ENCODE data around the gene MTUS2.

The MTUS2 gene

DNA sequence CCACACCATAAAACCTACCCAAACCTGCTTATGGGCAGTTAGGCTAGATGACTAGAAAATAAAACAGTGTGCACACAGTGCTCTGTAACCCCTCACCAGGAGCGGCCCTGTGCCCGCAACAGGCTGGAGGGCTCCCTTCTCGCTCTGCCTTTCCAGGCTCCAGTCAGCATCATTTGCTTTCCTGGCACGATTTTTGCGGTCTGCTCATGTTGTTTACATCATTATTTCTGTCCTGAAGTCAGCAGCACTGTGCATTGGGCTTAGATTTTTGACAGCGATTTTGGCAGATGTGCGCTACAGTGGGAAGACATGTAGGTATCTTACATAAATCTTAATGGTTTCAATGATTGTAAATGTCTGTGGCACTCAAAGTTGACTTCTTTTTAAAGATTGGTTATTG, 344.0 kb downstream of the MTUS2 start:
- H3K36me3 ChIP-seq (ENCODE audit: control insufficient read depth, insufficient read depth, low read length) = no peaks in the 10 kb centered on the region
- no peaks in the 10 kb centered on the region for H3K4me1 ChIP-seq (ENCODE audit: control insufficient read depth, insufficient read depth, low read length, poor library complexity, severe bottlenecking)
- H3K4me3 ChIP-seq (ENCODE audit: insufficient read depth, low read depth, low read length, poor library complexity, severe bottlenecking) = no peak overlapping the region

DNA sequence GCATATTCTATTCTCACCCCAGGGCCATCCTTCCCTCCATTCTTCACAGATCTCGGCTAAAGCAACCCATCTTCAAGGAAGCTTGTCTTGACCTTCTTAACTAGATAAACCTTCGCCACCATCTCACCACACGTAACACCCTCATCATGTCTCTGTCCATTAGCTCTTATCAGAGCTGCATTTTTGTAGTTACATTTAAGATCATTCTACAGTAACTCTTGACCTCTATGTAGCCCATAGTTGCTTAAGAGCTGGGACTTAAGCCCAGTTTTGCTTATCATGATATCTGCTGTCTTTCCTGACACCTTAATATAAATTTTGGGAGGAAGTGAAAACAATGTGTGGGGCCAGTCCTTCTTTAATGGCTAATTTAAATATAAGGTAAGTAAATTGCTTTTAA, 345.1 kb downstream of the MTUS2 start:
- DNase-seq = no peak
- Histone ChIP-seq H3K36me3 (ENCODE audit: control insufficient read depth, insufficient read depth, low read length) (no peaks in the 10 kb centered on the region), H3K9me3 (ENCODE audit: control insufficient read depth, low read length) (no peaks in the 10 kb centered on the region), H3K27me3 (replicated peaks; ENCODE audit: control insufficient read depth, insufficient read depth, low read length, poor library complexity, severe bottlenecking) (no peaks in the 10 kb centered on the region), H3K4me1 (ENCODE audit: control insufficient read depth, insufficient read depth, low read length, poor library complexity, severe bottlenecking) (no peaks in the 10 kb centered on the region), H3K27ac (ENCODE audit: insufficient read depth, low read length, poor library complexity, severe bottlenecking) (no peak overlapping the region), H3K4me3 (ENCODE audit: insufficient read depth, low read depth, low read length, poor library complexity, severe bottlenecking) (no peak overlapping the region)

More for the DNA sequence above, 344.0 kb downstream of the MTUS2 start:
- no peaks in the 10 kb centered on the region for H3K27me3 ChIP-seq (replicated peaks; ENCODE audit: control insufficient read depth, insufficient read depth, low read length, poor library complexity, severe bottlenecking)
- DNase-seq = no peak
- no peak overlapping the region for H3K27ac ChIP-seq (ENCODE audit: insufficient read depth, low read length, poor library complexity, severe bottlenecking)
- H3K9me3 ChIP-seq (ENCODE audit: control insufficient read depth, low read length) = no peaks in the 10 kb centered on the region

DNA sequence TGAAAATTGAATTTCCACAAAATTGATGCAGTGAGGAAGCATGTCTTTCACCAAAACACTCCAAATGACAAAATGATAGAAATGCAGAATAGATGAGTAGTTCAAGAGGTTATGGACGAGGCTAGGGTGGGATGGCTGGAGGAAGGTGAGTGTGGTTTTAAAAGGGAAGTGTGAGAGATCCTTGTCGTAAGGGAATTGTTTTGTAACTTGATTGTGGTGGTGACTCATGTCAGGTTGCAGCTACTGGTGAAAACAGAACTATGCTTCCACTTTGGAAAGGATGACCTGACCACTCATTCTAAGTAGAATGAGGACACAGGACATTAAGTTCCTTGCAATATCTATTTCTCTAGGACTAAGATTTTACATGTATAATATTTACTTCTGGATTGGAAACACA, 345.7 kb downstream of the MTUS2 start:
- no peaks in the 10 kb centered on the region for H3K36me3 ChIP-seq (ENCODE audit: control insufficient read depth, insufficient read depth, low read length)
- no peaks in the 10 kb centered on the region for H3K4me1 ChIP-seq (ENCODE audit: control insufficient read depth, insufficient read depth, low read length, poor library complexity, severe bottlenecking)
- H3K27me3 ChIP-seq (replicated peaks; ENCODE audit: control insufficient read depth, insufficient read depth, low read length, poor library complexity, severe bottlenecking) = no peaks in the 10 kb centered on the region
- no peak overlapping the region for H3K4me3 ChIP-seq (ENCODE audit: insufficient read depth, low read depth, low read length, poor library complexity, severe bottlenecking)
- no peak for DNase-seq
- no peaks in the 10 kb centered on the region for H3K9me3 ChIP-seq (ENCODE audit: control insufficient read depth, low read length)
- H3K27ac ChIP-seq (ENCODE audit: insufficient read depth, low read length, poor library complexity, severe bottlenecking) = no peak overlapping the region

DNA sequence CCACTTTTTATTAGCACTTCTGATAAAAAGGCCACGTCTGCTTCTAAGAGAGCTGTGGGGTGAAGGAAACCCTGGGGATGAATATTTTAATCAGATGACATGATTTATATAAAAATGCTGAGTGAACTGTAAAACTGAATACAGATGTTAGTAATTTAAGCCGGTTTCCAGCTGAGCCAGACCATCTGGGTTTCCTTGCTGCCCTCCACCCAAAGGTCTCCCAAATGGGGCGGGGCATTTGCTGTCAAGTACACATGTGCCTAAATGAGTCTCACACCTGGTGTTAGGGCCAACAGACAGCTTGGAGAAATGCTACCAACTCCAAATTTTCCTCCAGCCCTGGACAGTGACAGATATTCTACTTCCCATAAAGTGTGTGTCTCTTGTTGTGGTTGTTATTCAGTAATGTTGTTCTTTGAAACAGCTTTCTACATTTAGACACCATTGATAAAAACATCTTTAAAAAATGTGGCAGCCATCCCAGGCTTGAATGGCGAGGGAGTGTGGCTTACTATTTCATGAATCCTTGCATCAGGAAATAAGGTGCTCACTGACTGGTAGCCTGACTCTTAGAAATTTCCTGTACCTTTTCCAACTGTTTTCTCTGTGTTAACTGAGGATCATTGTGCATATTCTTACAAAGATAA, 350.4 kb downstream of the MTUS2 start:
- Histone ChIP-seq H3K36me3 (ENCODE audit: control insufficient read depth, insufficient read depth, low read length) (no peaks in the 10 kb centered on the region), H3K27me3 (replicated peaks; ENCODE audit: control insufficient read depth, insufficient read depth, low read length, poor library complexity, severe bottlenecking) (no peaks in the 10 kb centered on the region), H3K4me3 (ENCODE audit: insufficient read depth, low read depth, low read length, poor library complexity, severe bottlenecking) (no peak overlapping the region), H3K4me1 (ENCODE audit: control insufficient read depth, insufficient read depth, low read length, poor library complexity, severe bottlenecking) (no peaks in the 10 kb centered on the region), H3K27ac (ENCODE audit: insufficient read depth, low read length, poor library complexity, severe bottlenecking) (no peak overlapping the region), H3K9me3 (ENCODE audit: control insufficient read depth, low read length) (no peaks in the 10 kb centered on the region)
- DNase-seq = no peak

DNA sequence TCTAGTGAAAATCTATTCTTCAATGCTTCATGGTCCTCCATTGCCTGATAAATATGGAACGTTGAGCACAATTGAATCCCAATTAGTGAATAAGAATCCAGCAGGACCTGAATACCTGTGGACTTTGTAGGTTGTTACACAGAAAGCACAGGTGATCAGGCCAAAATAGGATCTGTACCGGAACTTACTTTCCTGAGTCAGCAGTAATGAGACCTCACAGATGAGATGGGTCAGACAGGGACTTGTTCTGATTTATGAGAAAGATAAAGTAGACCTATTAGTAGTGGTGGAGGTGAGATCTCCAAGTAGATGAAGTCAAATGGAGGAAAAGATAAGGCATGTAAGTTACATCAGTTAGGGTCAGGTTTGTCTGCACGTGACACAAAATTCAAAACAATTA, 351.1 kb downstream of the MTUS2 start:
- Histone ChIP-seq H3K4me3 (ENCODE audit: insufficient read depth, low read depth, low read length, poor library complexity, severe bottlenecking) (no peak overlapping the region), H3K27me3 (replicated peaks; ENCODE audit: control insufficient read depth, insufficient read depth, low read length, poor library complexity, severe bottlenecking) (no peaks in the 10 kb centered on the region), H3K9me3 (ENCODE audit: control insufficient read depth, low read length) (no peaks in the 10 kb centered on the region), H3K4me1 (ENCODE audit: control insufficient read depth, insufficient read depth, low read length, poor library complexity, severe bottlenecking) (no peaks in the 10 kb centered on the region), H3K27ac (ENCODE audit: insufficient read depth, low read length, poor library complexity, severe bottlenecking) (no peak overlapping the region), H3K36me3 (ENCODE audit: control insufficient read depth, insufficient read depth, low read length) (no peaks in the 10 kb centered on the region)
- no peak for DNase-seq

DNA sequence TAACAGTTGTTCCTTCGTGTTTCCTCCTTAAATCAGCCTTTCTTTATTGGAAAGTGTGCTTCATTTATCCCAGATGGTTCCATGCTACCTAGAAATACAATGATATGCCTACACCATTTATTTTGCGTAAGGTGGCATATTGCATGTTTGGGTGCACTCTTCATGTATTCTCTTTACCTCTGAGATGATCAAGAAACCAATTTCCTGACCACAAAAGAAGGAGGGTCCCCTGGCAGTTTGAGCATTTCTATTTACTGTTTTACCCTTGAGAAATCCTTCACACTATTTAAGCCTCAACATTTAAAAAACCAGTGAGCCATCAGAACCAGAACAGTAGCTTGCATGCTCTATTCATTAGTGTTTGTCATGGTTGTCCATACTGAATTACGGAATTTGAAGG, 354.0 kb downstream of the MTUS2 start:
- no peak for DNase-seq
- no peak overlapping the region for H3K27ac ChIP-seq (ENCODE audit: insufficient read depth, low read length, poor library complexity, severe bottlenecking)
- no peaks in the 10 kb centered on the region for H3K4me1 ChIP-seq (ENCODE audit: control insufficient read depth, insufficient read depth, low read length, poor library complexity, severe bottlenecking)
- no peaks in the 10 kb centered on the region for H3K9me3 ChIP-seq (ENCODE audit: control insufficient read depth, low read length)
- no peaks in the 10 kb centered on the region for H3K36me3 ChIP-seq (ENCODE audit: control insufficient read depth, insufficient read depth, low read length)
- no peaks in the 10 kb centered on the region for H3K27me3 ChIP-seq (replicated peaks; ENCODE audit: control insufficient read depth, insufficient read depth, low read length, poor library complexity, severe bottlenecking)
- H3K4me3 ChIP-seq (ENCODE audit: insufficient read depth, low read depth, low read length, poor library complexity, severe bottlenecking) = no peak overlapping the region

DNA sequence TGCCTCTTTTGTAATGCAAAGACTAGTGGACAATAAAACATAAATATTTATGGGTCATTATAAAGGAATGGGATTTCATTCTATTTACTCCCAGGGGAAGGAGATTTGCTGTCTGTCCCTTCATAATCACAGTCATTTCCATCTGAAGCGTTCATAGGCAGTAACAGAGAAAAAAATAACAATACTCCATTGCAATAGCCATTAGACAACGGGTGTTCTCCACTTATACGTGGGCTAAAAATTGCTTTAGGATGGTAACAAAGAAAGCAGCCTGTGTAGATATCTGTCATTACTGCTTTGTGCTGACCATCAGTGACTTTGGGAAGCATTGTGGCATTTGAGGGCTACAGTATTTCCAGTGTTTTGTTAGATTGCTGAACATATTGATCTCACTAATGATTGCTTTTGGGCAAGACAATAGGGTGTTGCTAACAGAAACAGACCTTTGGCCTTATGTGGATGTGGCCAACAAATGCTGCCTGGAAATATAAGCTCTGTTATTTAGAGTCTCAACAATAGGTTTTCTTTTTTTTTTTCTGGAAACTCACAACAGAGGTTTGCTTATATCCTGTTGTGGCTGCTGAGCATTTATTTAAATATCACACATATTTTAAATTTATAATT, 355.2 kb downstream of the MTUS2 start:
- Histone ChIP-seq H3K4me3 (ENCODE audit: insufficient read depth, low read depth, low read length, poor library complexity, severe bottlenecking) (no peak overlapping the region), H3K36me3 (ENCODE audit: control insufficient read depth, insufficient read depth, low read length) (no peaks in the 10 kb centered on the region), H3K27me3 (replicated peaks; ENCODE audit: control insufficient read depth, insufficient read depth, low read length, poor library complexity, severe bottlenecking) (no peaks in the 10 kb centered on the region), H3K27ac (ENCODE audit: insufficient read depth, low read length, poor library complexity, severe bottlenecking) (no peak overlapping the region), H3K9me3 (ENCODE audit: control insufficient read depth, low read length) (no peaks in the 10 kb centered on the region), H3K4me1 (ENCODE audit: control insufficient read depth, insufficient read depth, low read length, poor library complexity, severe bottlenecking) (no peaks in the 10 kb centered on the region)
- DNase-seq = no peak

DNA sequence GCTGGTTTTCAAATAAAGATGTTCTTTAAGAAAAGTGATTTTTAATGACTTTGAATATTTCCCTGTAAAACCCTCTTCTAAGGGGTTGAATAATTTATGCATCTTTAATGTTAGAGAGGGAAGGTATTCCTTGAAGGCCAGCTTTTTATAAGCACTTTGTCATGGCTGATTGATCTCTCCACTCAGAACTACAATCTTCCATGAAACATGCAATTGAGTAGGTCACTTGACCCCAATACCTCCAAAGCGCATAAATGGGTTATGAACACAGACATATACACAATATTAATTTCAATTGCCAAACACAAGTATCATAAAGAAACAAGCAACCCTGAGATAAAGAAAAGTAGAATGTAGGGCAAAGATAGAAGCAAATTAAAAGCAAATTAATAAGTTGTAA, 359.9 kb downstream of the MTUS2 start:
- H3K36me3 ChIP-seq (ENCODE audit: control insufficient read depth, insufficient read depth, low read length) = no peaks in the 10 kb centered on the region
- H3K4me3 ChIP-seq (ENCODE audit: insufficient read depth, low read depth, low read length, poor library complexity, severe bottlenecking) = no peak overlapping the region
- no peak for DNase-seq
- no peaks in the 10 kb centered on the region for H3K27me3 ChIP-seq (replicated peaks; ENCODE audit: control insufficient read depth, insufficient read depth, low read length, poor library complexity, severe bottlenecking)
- no peak overlapping the region for H3K27ac ChIP-seq (ENCODE audit: insufficient read depth, low read length, poor library complexity, severe bottlenecking)
- no peaks in the 10 kb centered on the region for H3K4me1 ChIP-seq (ENCODE audit: control insufficient read depth, insufficient read depth, low read length, poor library complexity, severe bottlenecking)
- peaks cover 4% of the 10 kb centered on the region for H3K9me3 ChIP-seq (ENCODE audit: control insufficient read depth, low read length)

DNA sequence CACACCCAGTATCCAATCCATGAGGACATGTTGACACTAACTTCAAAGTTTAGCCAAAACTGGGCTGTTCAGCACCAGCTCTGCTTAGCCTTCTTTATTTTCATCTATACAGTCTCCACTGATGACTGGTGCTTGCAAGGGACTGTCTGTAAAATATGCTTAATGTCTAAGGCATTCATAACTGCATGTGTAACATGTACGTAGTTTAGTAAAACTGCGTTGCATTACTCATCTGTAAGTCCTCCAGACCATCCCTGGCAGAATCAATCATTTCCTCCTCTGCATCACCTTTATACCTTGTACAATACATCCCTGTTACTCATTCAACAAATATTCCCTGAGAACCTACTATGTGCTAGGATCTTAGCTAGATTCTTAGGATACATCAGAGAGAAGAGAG, 362.1 kb downstream of the MTUS2 start:
- Histone ChIP-seq H3K9me3 (ENCODE audit: control insufficient read depth, low read length) (peaks cover 4% of the 10 kb centered on the region), H3K27me3 (replicated peaks; ENCODE audit: control insufficient read depth, insufficient read depth, low read length, poor library complexity, severe bottlenecking) (no peaks in the 10 kb centered on the region), H3K4me3 (ENCODE audit: insufficient read depth, low read depth, low read length, poor library complexity, severe bottlenecking) (no peak overlapping the region), H3K4me1 (ENCODE audit: control insufficient read depth, insufficient read depth, low read length, poor library complexity, severe bottlenecking) (no peaks in the 10 kb centered on the region), H3K27ac (ENCODE audit: insufficient read depth, low read length, poor library complexity, severe bottlenecking) (no peak overlapping the region), H3K36me3 (ENCODE audit: control insufficient read depth, insufficient read depth, low read length) (no peaks in the 10 kb centered on the region)
- no peak for DNase-seq

DNA sequence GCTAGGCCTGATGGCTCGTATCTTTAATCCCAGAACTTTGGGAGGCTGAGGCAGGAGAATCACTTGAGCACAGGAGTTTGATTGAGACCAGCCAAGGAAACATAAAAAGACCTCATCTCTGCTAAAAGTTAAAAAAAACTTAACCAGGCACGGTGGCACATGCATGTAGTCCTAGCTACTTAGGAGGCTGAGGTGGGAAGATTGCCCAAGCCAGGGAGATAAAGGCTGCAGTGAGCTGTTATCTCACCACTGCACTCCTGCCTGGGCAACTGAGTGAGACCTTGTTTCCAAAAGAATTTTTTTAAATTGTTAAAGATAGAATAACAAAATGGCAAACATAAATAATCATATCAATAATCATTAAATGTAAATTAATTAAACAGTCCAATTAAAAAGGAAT, 365.8 kb downstream of the MTUS2 start:
- H3K27ac ChIP-seq (ENCODE audit: insufficient read depth, low read length, poor library complexity, severe bottlenecking) = no peak overlapping the region
- H3K4me1 ChIP-seq (ENCODE audit: control insufficient read depth, insufficient read depth, low read length, poor library complexity, severe bottlenecking) = no peaks in the 10 kb centered on the region
- no peak for DNase-seq
- no peak overlapping the region for H3K4me3 ChIP-seq (ENCODE audit: insufficient read depth, low read depth, low read length, poor library complexity, severe bottlenecking)
- H3K36me3 ChIP-seq (ENCODE audit: control insufficient read depth, insufficient read depth, low read length) = no peaks in the 10 kb centered on the region
- no peaks in the 10 kb centered on the region for H3K27me3 ChIP-seq (replicated peaks; ENCODE audit: control insufficient read depth, insufficient read depth, low read length, poor library complexity, severe bottlenecking)
- peaks cover 4% of the 10 kb centered on the region for H3K9me3 ChIP-seq (ENCODE audit: control insufficient read depth, low read length)
